Loucy (cell line): ENCODE data around the gene PRKX.

ENCODE experiments used
- H2AFZ ChIP-seq: fragments of 200-600 bp; sonication (generic); 2 replicates; pipeline ENCODE4 v1.6.0; 2016; ENCODE audit warnings: antibody characterized with exemption, mild to moderate bottlenecking, low read length, moderate library complexity
- H3F3A ChIP-seq: fragments of 200-600 bp; 2 replicates; pipeline ENCODE4 v1.6.0; 2016; ENCODE audit warnings: antibody characterized with exemption, low read depth, mild to moderate bottlenecking
- H3K27me3 ChIP-seq: fragments of 200-600 bp; sonication (generic); 2 replicates; pipeline ENCODE4 v1.6.1; 2014; ENCODE audit warnings: low read length, mild to moderate bottlenecking; ENCODE audit not compliant: insufficient read depth, poor library complexity, severe bottlenecking
- H3K36me3 ChIP-seq: fragments of 200-600 bp; sonication (generic); 2 replicates; pipeline ENCODE4 v1.6.1; 2016; ENCODE audit warnings: low read length; ENCODE audit not compliant: insufficient read depth
- H3K4me1 ChIP-seq: fragments of 200-600 bp; sonication (generic); 2 replicates; pipeline ENCODE4 v1.5.1; 2014; ENCODE audit warnings: low read length, mild to moderate bottlenecking; ENCODE audit not compliant: insufficient read depth, poor library complexity, severe bottlenecking
- H3K4me2 ChIP-seq: fragments of 200-600 bp; sonication (generic); 2 replicates; pipeline ENCODE4 v1.6.0; 2014; ENCODE audit warnings: antibody characterized with exemption, low read length, low read depth, mild to moderate bottlenecking; ENCODE audit not compliant: poor library complexity, severe bottlenecking
- H3K4me3 ChIP-seq: fragments of 200-600 bp; sonication (generic); 2 replicates; pipeline ENCODE4 v1.5.1; 2014; ENCODE audit warnings: low read length, mild to moderate bottlenecking, mixed read lengths; ENCODE audit not compliant: poor library complexity, severe bottlenecking
- H3K79me2 ChIP-seq: fragments of 200-600 bp; sonication (generic); 2 replicates; pipeline ENCODE4 v1.6.1; 2014; ENCODE audit warnings: low read length; ENCODE audit not compliant: insufficient read depth
- H3K9ac ChIP-seq: fragments of 200-600 bp; sonication (generic); 2 replicates; pipeline ENCODE4 v1.6.0; 2014; ENCODE audit warnings: mild to moderate bottlenecking, low read depth, low read length, moderate library complexity; ENCODE audit not compliant: poor library complexity, severe bottlenecking
- H3K9me2 ChIP-seq: fragments of 200-600 bp; sonication (generic); replicated peaks from 2 replicates; pipeline ENCODE4 v1.6.1; 2016; ENCODE audit warnings: low read depth, low read length, mixed read lengths
- H3K9me3 ChIP-seq: fragments of 200-600 bp; sonication (generic); 2 replicates; pipeline ENCODE4 v1.6.1; 2014; ENCODE audit warnings: mild to moderate bottlenecking, antibody characterized with exemption, low read length, low read depth; ENCODE audit not compliant: insufficient read depth
- H4K20me1 ChIP-seq: fragments of 200-600 bp; sonication (generic); 2 replicates; pipeline ENCODE4 v1.6.0; 2014; ENCODE audit warnings: antibody characterized with exemption, low read length, mild to moderate bottlenecking; ENCODE audit not compliant: insufficient read depth, poor library complexity, severe bottlenecking
- CTCF ChIP-seq: fragments of 200-600 bp; sonication (generic); conservative IDR thresholded peaks from 2 replicates; pipeline ENCODE4 v1.5.1; 2014; ENCODE audit warnings: mild to moderate bottlenecking, antibody characterized with exemption, low read length
- EZH2phosphoT487 ChIP-seq: fragments of 200-600 bp; IDR thresholded peaks from 2 replicates; pipeline ENCODE4 v1.6.1; 2018; ENCODE audit warnings: antibody characterized with exemption, mild to moderate bottlenecking, moderate library complexity, borderline replicate concordance

PRKX gene

GRCh38 chrX:3585719-3586118, 127.7 kb downstream of the PRKX start:
- no peak overlapping the region for H3K9ac ChIP-seq
- H2AFZ ChIP-seq = no peak overlapping the region
- H3F3A ChIP-seq = no peaks in the 10 kb centered on the region
- H3K27me3 ChIP-seq = no peaks in the 10 kb centered on the region
- no peak for TF ChIP-seq CTCF
- H3K4me3 ChIP-seq = no peak overlapping the region
- no peaks in the 10 kb centered on the region for H4K20me1 ChIP-seq
- H3K36me3 ChIP-seq = no peaks in the 10 kb centered on the region
- H3K9me2 ChIP-seq = no peaks in the 10 kb centered on the region
- H3K4me2 ChIP-seq = no peak overlapping the region
- no peaks in the 10 kb centered on the region for H3K9me3 ChIP-seq
- no peaks in the 10 kb centered on the region for H3K79me2 ChIP-seq
- H3K4me1 ChIP-seq = peaks cover 8% of the 10 kb centered on the region

- TF ChIP-seq CTCF (no peak), EZH2phosphoT487 (no peak)
- no peaks in the 10 kb centered on the region for H3F3A ChIP-seq
- H2AFZ ChIP-seq = no peak overlapping the region
- H3K4me1 ChIP-seq = peaks cover 8% of the 10 kb centered on the region
- no peaks in the 10 kb centered on the region for H3K27me3 ChIP-seq
- no peaks in the 10 kb centered on the region for H3K36me3 ChIP-seq
- H3K79me2 ChIP-seq = no peaks in the 10 kb centered on the region
- H3K4me3 ChIP-seq = no peak overlapping the region
- H3K9me2 ChIP-seq = no peaks in the 10 kb centered on the region
- no peaks in the 10 kb centered on the region for H4K20me1 ChIP-seq
- no peak overlapping the region for H3K9ac ChIP-seq
- no peaks in the 10 kb centered on the region for H3K9me3 ChIP-seq
- no peak overlapping the region for H3K4me2 ChIP-seq
Measured at GRCh38 chrX:3584415-3584996, 128.9 kb downstream of the PRKX start.

- no peaks in the 10 kb centered on the region for H3K9me2 ChIP-seq
- H3K9ac ChIP-seq = no peak overlapping the region
- TF ChIP-seq CTCF = no peak
- TF ChIP-seq EZH2phosphoT487 = no peak
- no peaks in the 10 kb centered on the region for H3K36me3 ChIP-seq
- H2AFZ ChIP-seq = no peak overlapping the region
- no peaks in the 10 kb centered on the region for H3F3A ChIP-seq
- H3K79me2 ChIP-seq = no peaks in the 10 kb centered on the region
- no peaks in the 10 kb centered on the region for H3K9me3 ChIP-seq
- H3K4me1 ChIP-seq = peaks cover 6% of the 10 kb centered on the region
- H4K20me1 ChIP-seq = no peaks in the 10 kb centered on the region
- no peak overlapping the region for H3K4me2 ChIP-seq
- H3K27me3 ChIP-seq = no peaks in the 10 kb centered on the region
- H3K4me3 ChIP-seq = no peak overlapping the region
Measured at GRCh38 chrX:3582451-3582850, 131.0 kb downstream of the PRKX start.
